HEK293T (cell line): Measurements from ENCODE around the gene FBRSL1.

Source experiments
- BHLHE40 ChIP-seq: fragments of 450-650 bp; IDR thresholded peaks from 2 replicates; pipeline ENCODE4 v1.6.1; 2016; ENCODE audit warnings: mild to moderate bottlenecking, moderate library complexity, borderline replicate concordance
- FOXK2 ChIP-seq: fragments of 450-650 bp; IDR thresholded peaks from 2 replicates; pipeline ENCODE4 v1.6.1; 2016; ENCODE audit warnings: mild to moderate bottlenecking
- FOXM1 ChIP-seq: fragments of 450-650 bp; IDR thresholded peaks from 2 replicates; pipeline ENCODE4 v1.6.1; 2017; ENCODE audit warnings: mild to moderate bottlenecking, borderline replicate concordance
- L3MBTL2 ChIP-seq: fragments of 450-650 bp; conservative IDR thresholded peaks from 2 replicates; pipeline ENCODE4 v1.6.1; 2016; ENCODE audit warnings: mild to moderate bottlenecking
- SP1 ChIP-seq: fragments of 450-650 bp; IDR thresholded peaks from 2 replicates; pipeline ENCODE4 v1.6.1; 2017
- SUZ12 ChIP-seq: fragments of 450-650 bp; IDR thresholded peaks from 2 replicates; pipeline ENCODE4 v1.6.1; 2016; ENCODE audit warnings: mild to moderate bottlenecking
- TARDBP ChIP-seq: fragments of 450-650 bp; IDR thresholded peaks from 2 replicates; pipeline ENCODE4 v1.6.1; 2016
- ZNF384 ChIP-seq: fragments of 450-650 bp; IDR thresholded peaks from 2 replicates; pipeline ENCODE4 v1.6.1; 2016

GRCh38 chr12:132495629-132496357, 5.8 kb downstream of the FBRSL1 start:
- TF ChIP-seq SP1, result no peak
- TF ChIP-seq BHLHE40, result no peak
- TF ChIP-seq TARDBP, result no peak
- no peak for TF ChIP-seq ZNF384
- TF ChIP-seq FOXM1, result no peak
- TF ChIP-seq L3MBTL2, result no peak
- no peak for TF ChIP-seq FOXK2
- no peak for TF ChIP-seq SUZ12
